Measurements from ENCODE around the gene ARID5B.

ARID5B gene

GRCh38 chr10:61899997-61900828 lies 1.3 kb upstream of the ARID5B start:
- TF ChIP-seq CTCF (IDR thresholded peaks at IDR 0.05; ENCODE audit: borderline replicate concordance, insufficient read depth, low read depth, low read length) = no peak

GRCh38 chr10:61901829-61902444 lies 438 bp downstream of the ARID5B start:
- H3K4me3 ChIP-seq (ENCODE audit: low read depth, low read length) = peak overlapping the region; percentile 59
- TF ChIP-seq CTCF (IDR thresholded peaks at IDR 0.05; ENCODE audit: borderline replicate concordance, insufficient read depth, low read depth, low read length) = no peak

More at GRCh38 chr10:61899997-61900828, 1.3 kb upstream of the ARID5B start:
- peak overlapping the region; percentile 59 for H3K4me3 ChIP-seq (ENCODE audit: low read depth, low read length)

- TF ChIP-seq CTCF (IDR thresholded peaks at IDR 0.05; ENCODE audit: borderline replicate concordance, insufficient read depth, low read depth, low read length) = no peak
- peak overlapping the region; percentile 59 for H3K4me3 ChIP-seq (ENCODE audit: low read depth, low read length)
These were observed 1.1 kb downstream of the ARID5B start for GRCh38 chr10:61902445-61903220.

- peak overlapping the region; percentile 59 for H3K4me3 ChIP-seq (ENCODE audit: low read depth, low read length)
- TF ChIP-seq CTCF (IDR thresholded peaks at IDR 0.05; ENCODE audit: borderline replicate concordance, insufficient read depth, low read depth, low read length) = 0 out of 2 replicates have a peak, but pooled peaks have one; percentile 13
These were observed 1.9 kb downstream of the ARID5B start for GRCh38 chr10:61903221-61903927.

- TF ChIP-seq CTCF (IDR thresholded peaks at IDR 0.05; ENCODE audit: borderline replicate concordance, insufficient read depth, low read depth, low read length) = no peak
These were observed 2.4 kb downstream of the ARID5B start for GRCh38 chr10:61903928-61904344.

More at GRCh38 chr10:61903928-61904344, 2.4 kb downstream of the ARID5B start:
- peak overlapping the region; percentile 59 for H3K4me3 ChIP-seq (ENCODE audit: low read depth, low read length)

Measured in GM12875 (cell line).